H9 (cell line): ENCODE measurements around the gene OR10T2. TPM values are rescaled to one million over a fixed set of nuclear protein-coding genes. Genes with fewer than 3 reads are reported as not detected.

Experiments used
- DNase-seq: peaks from one replicate; pipeline ENCODE4 v3.0.0-alpha.2; 2017
- H2AFZ ChIP-seq: one replicate; pipeline ENCODE4 v1.6.1; 2013; ENCODE audit warnings: mild to moderate bottlenecking, low read length, control low read depth, moderate library complexity
- H2AK5ac ChIP-seq: 2 replicates; pipeline ENCODE4 v1.6.1; 2013; ENCODE audit warnings: low read length, control low read depth, mixed read lengths; ENCODE audit not compliant: insufficient read length
- H2BK120ac ChIP-seq: one replicate; pipeline ENCODE4 v1.6.1; 2013; ENCODE audit warnings: low read depth, mild to moderate bottlenecking, low read length, control low read depth, inconsistent platforms; ENCODE audit not compliant: poor library complexity, severe bottlenecking
- H2BK12ac ChIP-seq: 2 replicates; pipeline ENCODE4 v1.6.1; 2013; ENCODE audit warnings: low read length, control low read depth, mixed read lengths, low read depth; ENCODE audit not compliant: insufficient read length
- H2BK15ac ChIP-seq: 2 replicates; pipeline ENCODE4 v1.6.1; 2013; ENCODE audit warnings: low read depth, low read length, control low read depth
- H2BK20ac ChIP-seq: one replicate; pipeline ENCODE4 v1.6.1; 2013; ENCODE audit warnings: low read depth, mild to moderate bottlenecking, low read length, control low read depth, inconsistent platforms; ENCODE audit not compliant: poor library complexity, severe bottlenecking
- H2BK5ac ChIP-seq: 2 replicates; pipeline ENCODE4 v1.6.1; 2013; ENCODE audit warnings: low read length, control low read depth, mixed read lengths; ENCODE audit not compliant: insufficient read length
- H3K14ac ChIP-seq: 2 replicates; pipeline ENCODE4 v1.6.1; 2013; ENCODE audit warnings: low read length, control low read depth; ENCODE audit not compliant: insufficient read depth
- H3K18ac ChIP-seq: 2 replicates; pipeline ENCODE4 v1.6.1; 2013; ENCODE audit warnings: low read depth, mild to moderate bottlenecking, mixed read lengths, low read length, control low read depth; ENCODE audit not compliant: insufficient read length
- H3K23ac ChIP-seq: 2 replicates; pipeline ENCODE4 v1.6.1; 2013; ENCODE audit warnings: low read length, control low read depth, mixed read lengths, low read depth; ENCODE audit not compliant: insufficient read length
- H3K23me2 ChIP-seq: 2 replicates; pipeline ENCODE4 v1.6.1; 2013; ENCODE audit warnings: low read depth, mild to moderate bottlenecking, mixed read lengths, low read length, control low read depth; ENCODE audit not compliant: insufficient read length, poor library complexity, severe bottlenecking
- H3K27ac ChIP-seq: 2 replicates; pipeline ENCODE4 v1.5.1; 2013; ENCODE audit warnings: low read length, control low read depth, mixed read lengths, low read depth; ENCODE audit not compliant: insufficient read length
- H3K27me3 ChIP-seq: 2 replicates; pipeline ENCODE4 v1.6.1; 2013; ENCODE audit warnings: low read length, control low read depth, inconsistent platforms; ENCODE audit not compliant: insufficient read depth
- H3K4ac ChIP-seq: 2 replicates; pipeline ENCODE4 v1.6.1; 2013; ENCODE audit warnings: low read depth, mild to moderate bottlenecking, control low read depth, inconsistent platforms, low read length, moderate library complexity
- H3K4me1 ChIP-seq: 2 replicates; pipeline ENCODE4 v1.6.1; 2013; ENCODE audit warnings: low read length, control low read depth, inconsistent platforms; ENCODE audit not compliant: insufficient read depth
- H3K4me2 ChIP-seq: 2 replicates; pipeline ENCODE4 v1.6.1; 2013; ENCODE audit warnings: low read length, control low read depth, mixed read lengths; ENCODE audit not compliant: insufficient read length, insufficient read depth
- H3K56ac ChIP-seq: 2 replicates; pipeline ENCODE4 v1.6.1; 2013; ENCODE audit warnings: low read depth, mild to moderate bottlenecking, mixed read lengths, low read length, control low read depth; ENCODE audit not compliant: insufficient read length
- H3K79me1 ChIP-seq: 2 replicates; pipeline ENCODE4 v1.6.1; 2013; ENCODE audit warnings: low read depth, mild to moderate bottlenecking, moderate library complexity, low read length, control low read depth, inconsistent platforms; ENCODE audit not compliant: insufficient read depth, poor library complexity, severe bottlenecking
- H3K79me2 ChIP-seq: 2 replicates; pipeline ENCODE4 v1.6.1; 2013; ENCODE audit warnings: low read length, control low read depth, inconsistent platforms; ENCODE audit not compliant: insufficient read depth
- H3K9ac ChIP-seq: 2 replicates; pipeline ENCODE4 v1.6.1; 2013; ENCODE audit warnings: low read length, control low read depth, mixed read lengths; ENCODE audit not compliant: insufficient read length; ENCODE audit errors: extremely low read depth
- H3K9me3 ChIP-seq: one replicate; pipeline ENCODE4 v1.6.1; 2013; ENCODE audit warnings: low read depth, low read length, inconsistent platforms; ENCODE audit not compliant: control insufficient read depth
- H3T11ph ChIP-seq: one replicate; pipeline ENCODE4 v1.6.1; 2013; ENCODE audit warnings: mild to moderate bottlenecking, low read length, control low read depth, inconsistent platforms
- H4K20me1 ChIP-seq: one replicate; pipeline ENCODE4 v1.6.1; 2013; ENCODE audit not compliant: control insufficient read depth, insufficient read length, insufficient read depth
- H4K5ac ChIP-seq: 2 replicates; pipeline ENCODE4 v1.6.1; 2013; ENCODE audit warnings: low read depth, mild to moderate bottlenecking, mixed read lengths, low read length, control low read depth; ENCODE audit not compliant: insufficient read length
- H4K8ac ChIP-seq: replicated peaks from 2 replicates; pipeline ENCODE4 v1.6.1; 2013; ENCODE audit warnings: low read length, control low read depth, mixed read lengths, low read depth; ENCODE audit not compliant: insufficient read length
- H4K91ac ChIP-seq: 2 replicates; pipeline ENCODE4 v1.6.1; 2013; ENCODE audit warnings: low read depth, mild to moderate bottlenecking, moderate library complexity, mixed read lengths, low read length, control low read depth; ENCODE audit not compliant: insufficient read length
- H3K27ac Mint-ChIP-seq, 3 experiments: 2 replicates in 2 of 3; 3 replicates in 1 of 3; pipeline ENCODE4 v1.8.0; 2020 to 2021; ENCODE audit warnings: mixed read lengths in 3 of 3, mild to moderate bottlenecking in 1 of 3, moderate library complexity in 1 of 3
- H3K27me3 Mint-ChIP-seq: 2 replicates; pipeline ENCODE4 v1.8.0; 2021; ENCODE audit warnings: low read depth, mild to moderate bottlenecking, moderate library complexity, mixed read lengths
- H3K36me3 Mint-ChIP-seq, 3 experiments: 2 replicates in 2 of 3; 3 replicates in 1 of 3; pipeline ENCODE4 v1.8.0; 2020 to 2021; ENCODE audit warnings: low read depth in 3 of 3, mixed read lengths in 3 of 3; ENCODE audit not compliant: insufficient read depth in 1 of 3
- H3K4me1 Mint-ChIP-seq, 2 experiments: 2 replicates each; pipeline ENCODE4 v1.8.0; 2020; ENCODE audit warnings: mixed read lengths in 2 of 2
- H3K4me3 Mint-ChIP-seq, 2 experiments: 2 replicates in 1 of 2; 3 replicates in 1 of 2; pipeline ENCODE4 v1.8.0; 2020 to 2021; ENCODE audit warnings: mild to moderate bottlenecking in 2 of 2, mixed read lengths in 2 of 2, moderate library complexity in 1 of 2
- H3K9me3 Mint-ChIP-seq, 2 experiments: 2 replicates in 1 of 2; 3 replicates in 1 of 2; pipeline ENCODE4 v1.8.0; 2020; ENCODE audit warnings: mild to moderate bottlenecking in 2 of 2, mixed read lengths in 2 of 2, moderate library complexity in 1 of 2
- WGBS: extraction: QIAGEN DNeasy Blood & Tissue Kit; methylation state at CpG from one replicate; pipeline ENCODE4 v1.1.7; 2013; ENCODE audit warnings: missing lambda C conversion rate, low lambda C conversion rate, mixed read lengths; ENCODE audit not compliant: insufficient read length; ENCODE audit errors: extremely low coverage; 5-methylcytosine and 5-hydroxymethylcytosine counted together
- total RNA-seq: library from RNA; stranded (reverse); gene quantifications from 2 replicates; pipeline ENCODE4 v1.2.1, GENCODE V29; 2021
- TF ChIP-seq, protein P1 (sequence below): fragments of 200-600 bp; sonication (generic); conservative IDR thresholded peaks from 3 replicates; pipeline ENCODE4 v1.8.0; 2021; ENCODE audit warnings: antibody characterized with exemption, mild to moderate bottlenecking

Gene OR10T2
- total RNA-seq, 1 experiment from 2014 or later = not detected

GRCh38 chr1:158426137-158426536 lies 26.9 kb upstream of the OR10T2 start, which contains the start of gene OR10K2:
OR10K2 (minus strand) TSS chr1:158426237; CDS start chr1:158420866, 5,371 bp downstream.
- DNase-seq = no peak
- Histone ChIP-seq H3K79me1 (no peaks in the 10 kb centered on the region), H2BK5ac (no peak within 1 kb of the TSS), H4K8ac (no peak within 1 kb of the TSS), H2BK20ac (no peak within 1 kb of the TSS), H4K5ac (no peak within 1 kb of the TSS), H3K4me2 (no peak within 1 kb of the TSS), H3K27me3 (no peaks in the 10 kb centered on the region), H3K23ac (no peak within 1 kb of the TSS), H4K20me1 (no peaks in the 10 kb centered on the region), H3K27ac (no peak within 1 kb of the TSS), H2AFZ (no peak within 1 kb of the TSS), H2BK15ac (no peak within 1 kb of the TSS), H4K91ac (no peak within 1 kb of the TSS), H3K4me1 (no peaks in the 10 kb centered on the region; the same call in 1 of the 2 replicates), H3K79me2 (no peaks in the 10 kb centered on the region), H3T11ph (no peak within 1 kb of the TSS), H3K9me3 (no peaks in the 10 kb centered on the region), H3K56ac (no peak within 1 kb of the TSS), H2BK12ac (no peak within 1 kb of the TSS), H3K4ac (no peak within 1 kb of the TSS), H3K18ac (no peak within 1 kb of the TSS), H3K23me2 (no peaks in the 10 kb centered on the region), H2AK5ac (no peak within 1 kb of the TSS), H3K14ac (no peak within 1 kb of the TSS), H3K9ac (no peak within 1 kb of the TSS), H2BK120ac (no peak within 1 kb of the TSS)
- Mint-ChIP-seq H3K36me3 (no peaks in the 10 kb centered on the region), H3K4me3 (no peak within 1 kb of the TSS), H3K4me1 (peaks cover 30% of the 10 kb centered on the region in 2 experiments), H3K9me3 (peaks cover 7 to 12% of the 10 kb centered on the region in 2 experiments; a peak in 3 of 5 replicates), H3K27ac (no peak within 1 kb of the TSS; a peak in 1 of 7 replicates), H3K27me3 (no peaks in the 10 kb centered on the region)
- no CpG with 5 or more reads among the region's 1 CpG for WGBS
- TF ChIP-seq, protein P1, sequence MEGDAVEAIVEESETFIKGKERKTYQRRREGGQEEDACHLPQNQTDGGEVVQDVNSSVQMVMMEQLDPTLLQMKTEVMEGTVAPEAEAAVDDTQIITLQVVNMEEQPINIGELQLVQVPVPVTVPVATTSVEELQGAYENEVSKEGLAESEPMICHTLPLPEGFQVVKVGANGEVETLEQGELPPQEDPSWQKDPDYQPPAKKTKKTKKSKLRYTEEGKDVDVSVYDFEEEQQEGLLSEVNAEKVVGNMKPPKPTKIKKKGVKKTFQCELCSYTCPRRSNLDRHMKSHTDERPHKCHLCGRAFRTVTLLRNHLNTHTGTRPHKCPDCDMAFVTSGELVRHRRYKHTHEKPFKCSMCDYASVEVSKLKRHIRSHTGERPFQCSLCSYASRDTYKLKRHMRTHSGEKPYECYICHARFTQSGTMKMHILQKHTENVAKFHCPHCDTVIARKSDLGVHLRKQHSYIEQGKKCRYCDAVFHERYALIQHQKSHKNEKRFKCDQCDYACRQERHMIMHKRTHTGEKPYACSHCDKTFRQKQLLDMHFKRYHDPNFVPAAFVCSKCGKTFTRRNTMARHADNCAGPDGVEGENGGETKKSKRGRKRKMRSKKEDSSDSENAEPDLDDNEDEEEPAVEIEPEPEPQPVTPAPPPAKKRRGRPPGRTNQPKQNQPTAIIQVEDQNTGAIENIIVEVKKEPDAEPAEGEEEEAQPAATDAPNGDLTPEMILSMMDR = no peak
